COLO668 (cell line): Measurements from ENCODE around the gene DOLPP1.

Source experiments
- DNase-seq: peaks from one replicate; lab custom pipeline; 2025; ENCODE audit not compliant: unreplicated experiment; lab: John Stamatoyannopoulos, UW

The DOLPP1 gene

DNA sequence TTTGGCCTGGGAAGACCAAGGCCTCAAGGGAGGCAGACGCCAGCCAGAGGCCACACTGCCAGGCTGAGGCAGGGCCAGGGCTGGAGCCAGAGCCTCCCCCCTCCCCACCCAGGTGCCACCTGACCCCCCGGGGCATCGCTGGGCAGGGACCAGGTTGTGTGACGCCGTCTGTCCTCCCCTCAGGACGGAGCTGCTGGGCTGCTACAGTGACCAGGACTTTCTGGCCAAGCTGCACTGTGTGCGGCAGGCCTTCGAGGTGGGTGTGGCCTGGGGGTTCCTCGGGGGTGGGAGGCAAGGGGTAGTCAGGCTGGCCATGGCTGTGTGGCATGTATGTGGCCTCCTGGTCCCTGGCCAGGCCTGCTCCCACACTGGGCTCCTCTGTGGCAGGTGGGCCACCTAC lies 17.9 kb upstream of the DOLPP1 start:
- DNase-seq = no peak

GRCh38 chr9:129064499-129064908 lies 16.4 kb upstream of the DOLPP1 start:
- DNase-seq = no peak

DNA sequence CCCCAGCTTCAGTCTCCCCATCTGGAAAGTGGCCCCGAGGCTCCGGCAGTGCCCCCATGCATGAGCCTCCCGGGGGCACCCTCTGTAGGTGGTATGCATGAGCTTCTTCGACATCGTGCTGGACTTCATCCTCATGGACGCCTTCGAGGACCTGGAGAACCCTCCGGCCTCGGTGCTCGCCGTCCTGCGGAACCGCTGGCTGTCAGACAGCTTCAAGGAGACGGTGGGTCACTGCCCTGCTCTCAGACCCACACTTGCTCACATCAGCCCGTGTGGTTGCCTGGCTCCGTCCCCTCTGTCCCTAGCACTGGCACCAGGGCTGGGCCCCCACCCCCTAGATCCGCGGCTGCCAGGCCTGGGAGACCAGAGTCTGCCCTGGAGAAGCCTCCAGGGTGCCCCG lies 12.8 kb upstream of the DOLPP1 start:
- no peak for DNase-seq

GRCh38 chr9:129068990-129069861 lies 11.7 kb upstream of the DOLPP1 start:
- DNase-seq = no peak

GRCh38 chr9:129069862-129070641 lies 10.9 kb upstream of the DOLPP1 start:
- no peak for DNase-seq

DNA sequence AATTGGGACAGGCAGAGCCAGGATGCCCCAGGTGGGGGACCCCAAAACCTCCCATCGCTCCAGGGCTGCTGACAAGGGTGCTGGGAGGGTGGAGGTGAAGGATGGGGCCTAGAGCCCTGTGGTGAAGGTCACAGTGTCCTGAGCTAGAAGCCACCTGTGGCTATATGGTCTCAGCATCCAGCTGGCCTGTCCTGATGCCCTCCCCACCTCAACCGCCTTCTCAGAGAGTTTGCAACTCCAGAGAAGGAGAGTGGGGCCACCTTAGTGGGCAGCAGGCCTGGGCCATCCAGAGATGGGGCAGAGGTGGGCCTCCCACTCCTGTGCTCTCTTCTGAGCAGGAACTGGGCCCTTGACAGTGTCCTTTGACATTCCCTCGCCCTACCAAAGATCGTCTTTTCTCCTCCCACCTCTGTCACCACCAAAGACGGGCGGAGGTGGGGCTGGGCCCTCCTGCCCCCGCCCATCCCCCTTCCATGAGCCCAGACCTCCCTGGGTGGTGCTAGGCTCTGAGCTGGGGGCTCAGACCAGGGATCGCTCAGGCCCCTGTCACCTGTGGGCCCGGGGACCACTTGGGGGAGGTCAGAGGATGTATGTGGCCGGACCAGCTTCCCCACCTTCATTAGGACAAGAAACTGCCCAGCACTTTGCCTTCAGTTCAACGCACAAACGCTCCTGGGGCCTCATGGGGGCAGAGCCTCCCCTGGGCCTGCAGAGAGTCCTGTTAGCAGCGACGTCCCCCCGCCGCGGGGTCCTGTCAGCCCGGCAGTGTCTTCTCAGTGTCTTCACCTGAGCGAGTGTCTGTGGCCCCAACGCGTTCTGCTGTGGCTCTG lies 10.0 kb upstream of the DOLPP1 start:
- no peak for DNase-seq

- peak; percentile 9 for DNase-seq
Observed at GRCh38 chr9:129071526-129072126, 9.3 kb upstream of the DOLPP1 start.

DNA sequence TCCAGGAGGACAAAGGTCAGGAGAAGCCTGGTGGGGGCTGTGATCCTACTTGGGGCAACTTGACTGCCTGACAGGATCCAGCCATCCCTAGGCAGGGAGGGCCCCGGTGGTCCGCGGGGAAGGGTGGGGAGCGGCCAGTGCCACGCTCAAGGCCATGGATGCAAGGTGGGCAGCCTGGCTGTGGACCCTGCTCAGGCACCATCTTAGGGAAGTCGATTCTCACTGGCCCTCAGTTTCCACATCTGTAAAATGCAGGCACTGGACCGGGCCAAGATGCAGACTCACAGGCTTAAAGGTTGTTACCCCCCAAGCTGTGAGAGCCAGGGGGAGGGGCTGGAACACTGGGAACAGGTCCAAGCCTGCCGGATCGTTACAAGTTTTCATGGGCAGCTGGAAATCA lies 8.7 kb upstream of the DOLPP1 start:
- DNase-seq = no peak

- no peak for DNase-seq
Observed at GRCh38 chr9:129073404-129073803, 7.5 kb upstream of the DOLPP1 start.

DNA sequence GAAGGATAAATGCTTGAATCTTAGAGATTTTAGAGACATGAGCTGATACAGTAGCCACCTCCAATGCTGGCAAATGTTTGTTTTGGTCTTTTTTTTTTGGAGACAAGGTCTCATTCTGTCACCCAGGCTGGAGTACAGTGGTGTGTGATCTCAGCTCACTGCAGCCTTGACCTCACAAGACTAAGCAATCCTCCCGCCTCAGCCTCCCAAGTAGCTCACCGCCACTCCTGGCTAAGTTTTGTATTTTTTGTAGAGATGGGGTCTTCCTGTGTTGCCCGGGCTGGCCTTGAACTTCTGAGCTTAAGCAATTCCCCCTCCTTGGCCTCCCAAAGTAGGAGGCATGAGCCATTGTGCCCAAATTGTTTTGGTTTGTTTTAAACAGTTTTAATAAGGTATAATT lies 6.8 kb upstream of the DOLPP1 start:
- no peak for DNase-seq

DNA sequence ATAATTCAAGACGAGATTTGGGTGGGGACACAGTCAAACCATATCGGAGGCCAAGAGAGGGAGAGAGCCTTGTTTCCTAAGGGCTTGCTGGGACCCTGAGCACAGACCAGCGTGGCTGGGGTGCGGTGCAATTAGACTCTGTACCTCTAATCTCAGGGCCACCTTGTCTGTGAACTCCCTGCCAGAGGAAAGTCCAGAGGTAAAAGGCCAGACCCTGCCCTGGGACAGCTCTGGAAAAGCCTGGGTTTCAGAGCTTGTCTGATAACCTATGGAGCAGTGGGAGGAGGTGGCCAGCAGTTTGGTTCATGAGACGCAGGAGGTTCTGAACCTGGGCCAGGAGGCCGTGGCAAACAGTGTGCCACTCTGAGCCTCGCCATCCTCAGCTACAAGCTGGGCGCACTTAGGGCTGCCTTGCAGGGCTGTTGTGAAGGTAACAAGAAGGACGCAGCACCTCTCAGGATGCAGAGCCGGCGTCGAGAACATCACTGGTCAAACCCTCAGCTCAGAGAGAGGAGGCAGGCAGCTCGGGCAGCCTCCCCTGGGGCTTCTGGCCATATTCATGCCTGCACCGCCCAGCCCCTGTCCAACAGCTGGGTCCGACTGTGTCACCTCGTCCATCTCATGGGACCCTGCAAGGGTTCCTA lies 4.8 kb upstream of the DOLPP1 start:
- DNase-seq = no peak

GRCh38 chr9:129076640-129077037 lies 4.3 kb upstream of the DOLPP1 start:
- no peak for DNase-seq

DNA sequence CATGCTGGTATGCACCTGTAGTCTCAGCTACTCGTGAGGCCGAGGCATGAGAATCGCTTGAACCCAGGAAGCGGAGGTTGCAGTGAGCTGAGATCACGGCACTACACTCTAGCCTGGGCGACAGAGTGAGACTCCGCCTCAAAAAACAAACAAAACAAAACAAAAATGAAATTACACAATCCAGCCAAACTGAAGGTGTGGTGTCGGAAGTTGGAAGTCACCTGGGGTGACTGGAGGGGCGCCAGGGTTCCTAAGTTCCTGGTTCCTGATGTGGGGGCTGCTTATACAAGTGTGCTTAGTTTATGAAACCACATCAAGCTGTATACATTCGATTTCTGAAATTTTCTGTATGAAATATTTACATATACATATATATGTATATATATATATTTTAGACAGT lies 3.7 kb upstream of the DOLPP1 start:
- no peak for DNase-seq

DNA sequence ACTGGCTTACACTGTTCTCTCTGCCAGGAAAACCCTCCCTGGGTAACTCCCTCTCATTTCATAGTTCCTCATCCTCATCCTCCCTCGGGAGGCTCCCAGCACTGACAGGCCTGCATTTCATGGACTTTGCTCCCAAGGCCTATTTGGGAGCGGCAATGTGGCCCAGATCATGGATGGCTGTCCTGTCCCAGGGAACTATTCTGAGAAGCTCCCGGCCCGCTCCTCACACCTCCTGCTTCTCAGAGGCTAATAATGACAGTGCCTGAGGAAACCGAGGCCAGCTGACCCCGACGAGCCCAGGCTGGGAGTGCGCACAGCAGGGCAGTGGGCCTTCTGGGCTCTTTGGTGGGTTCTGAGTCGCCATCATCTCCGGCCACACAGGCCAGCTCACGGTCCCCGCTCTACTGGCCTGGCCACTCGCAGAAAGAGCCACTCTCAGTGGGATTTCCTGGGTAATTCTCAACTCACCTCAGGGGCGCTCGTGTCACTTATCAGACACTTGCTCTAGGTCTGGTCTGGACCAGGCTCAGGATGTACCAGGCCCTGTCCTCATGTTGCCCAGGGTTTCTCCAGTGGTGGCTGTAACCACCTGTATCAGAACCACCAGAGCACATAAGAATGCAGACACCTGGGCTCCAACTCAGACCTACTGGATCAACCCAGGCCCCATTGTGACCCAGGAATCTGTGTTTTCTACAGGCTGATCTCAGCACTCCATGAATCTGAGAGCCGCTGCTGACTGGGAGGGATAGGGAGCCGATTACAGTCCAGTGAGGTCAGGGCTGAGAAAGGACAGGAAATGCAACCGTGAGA lies 2.0 kb upstream of the DOLPP1 start:
- no peak for DNase-seq

DNA sequence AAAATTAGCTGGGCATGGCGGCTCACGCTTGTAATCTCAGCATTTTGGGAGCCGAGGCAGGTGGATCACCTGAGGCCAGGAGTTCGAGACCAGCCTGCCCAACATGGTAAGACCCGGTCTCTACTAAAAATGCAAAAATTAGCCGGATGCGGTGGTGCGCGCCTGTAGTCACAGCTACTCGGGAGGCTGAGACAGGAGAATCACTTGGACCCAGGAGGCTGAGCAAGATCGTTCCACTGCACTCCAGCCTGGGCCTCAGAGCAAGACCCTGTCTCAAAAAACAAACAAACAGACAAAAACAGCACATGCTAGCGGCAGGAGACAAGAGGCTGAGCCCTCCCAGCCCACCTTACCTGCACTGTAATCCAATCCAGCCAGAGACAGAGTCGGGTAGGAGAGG lies 1.1 kb upstream of the DOLPP1 start:
- DNase-seq = no peak

- DNase-seq = no peak
Observed at GRCh38 chr9:129080298-129080600, 662 bp upstream of the DOLPP1 start.

- peak; percentile 31 for DNase-seq
Observed at GRCh38 chr9:129081388-129081904, 535 bp downstream of the DOLPP1 start.

GRCh38 chr9:129084087-129084486 lies 3.2 kb downstream of the DOLPP1 start:
- DNase-seq = no peak

DNA sequence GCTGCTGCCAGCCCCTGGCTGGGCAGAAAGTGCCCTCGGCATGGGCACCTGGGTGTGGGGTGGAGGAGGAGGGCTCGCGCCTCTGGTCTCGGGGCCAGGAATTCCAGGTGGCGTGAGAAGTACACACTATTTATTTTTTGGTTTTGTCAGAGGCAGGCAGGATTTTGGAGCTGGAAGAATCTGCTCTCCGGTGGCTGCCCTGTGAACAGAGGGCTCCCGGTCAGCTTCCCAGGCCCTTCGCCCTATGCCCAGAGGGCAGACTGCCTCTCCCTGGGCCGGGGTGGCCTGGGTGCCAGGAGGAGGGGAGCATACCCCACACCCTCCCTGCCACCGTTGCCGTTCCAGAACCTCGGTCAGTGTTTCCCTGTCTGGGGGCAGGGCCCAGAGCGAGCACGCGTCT lies 8.3 kb downstream of the DOLPP1 start:
- no peak for DNase-seq
